Astrocyte (in vitro differentiated cells and primary cell): ENCODE measurements around the gene CSMD2. TPM values are rescaled to one million over a fixed set of nuclear protein-coding genes. Genes with fewer than 3 reads are reported as not detected.

Experiments
- DNase-seq: peaks from one replicate; pipeline ENCODE4 v3.0.0-alpha.2; 2010; ENCODE audit warnings: low read depth
- FAIRE-seq: peaks from 2 replicates; lab custom pipeline; 2011; peaks lifted over from hg19 to GRCh38; lab: Jason Lieb, UNC
- H2AFZ ChIP-seq: 2 replicates; pipeline ENCODE4 v1.6.0; 2012; ENCODE audit warnings: low read depth, low read length, inconsistent platforms
- H3K27ac ChIP-seq: 2 replicates; pipeline ENCODE4 v1.5.1; 2011; ENCODE audit warnings: low read depth, low read length, inconsistent platforms
- H3K27me3 ChIP-seq: 2 replicates; pipeline ENCODE4 v1.6.0; 2011; ENCODE audit warnings: low read length, inconsistent platforms; ENCODE audit not compliant: insufficient read depth
- H3K36me3 ChIP-seq: 2 replicates; pipeline ENCODE4 v1.5.1; 2011; ENCODE audit warnings: low read length, inconsistent platforms; ENCODE audit not compliant: insufficient read depth
- H3K4me1 ChIP-seq: 2 replicates; pipeline ENCODE4 v1.5.1; 2011; ENCODE audit warnings: low read length, inconsistent platforms; ENCODE audit not compliant: insufficient read depth
- H3K4me2 ChIP-seq: 2 replicates; pipeline ENCODE4 v1.6.0; 2012; ENCODE audit warnings: low read length, inconsistent platforms
- H3K4me3 ChIP-seq: 2 replicates; pipeline ENCODE4 v1.5.1; 2011; ENCODE audit warnings: low read depth, mild to moderate bottlenecking, low read length, inconsistent platforms; ENCODE audit not compliant: insufficient read depth
- H3K79me2 ChIP-seq: 2 replicates; pipeline ENCODE4 v1.6.0; 2012; ENCODE audit warnings: mild to moderate bottlenecking, low read length, inconsistent platforms; ENCODE audit not compliant: insufficient read depth
- H3K9ac ChIP-seq: 2 replicates; pipeline ENCODE4 v1.6.0; 2012; ENCODE audit warnings: mild to moderate bottlenecking, low read length, inconsistent platforms
- H3K9me3 ChIP-seq: 2 replicates; pipeline ENCODE4 v1.5.1; 2012; ENCODE audit warnings: low read depth, mild to moderate bottlenecking, low read length, inconsistent platforms; ENCODE audit not compliant: insufficient read depth
- H4K20me1 ChIP-seq: 2 replicates; pipeline ENCODE4 v1.6.0; 2012; ENCODE audit warnings: low read length, inconsistent platforms; ENCODE audit not compliant: insufficient read depth
- H3K27ac Mint-ChIP-seq: one replicate; pipeline ENCODE4 v1.8.0; 2021; ENCODE audit warnings: mild to moderate bottlenecking, mixed read lengths; ENCODE audit not compliant: unreplicated experiment
- H3K27me3 Mint-ChIP-seq: one replicate; pipeline ENCODE4 v1.8.0; 2021; ENCODE audit warnings: low read depth, mixed read lengths; ENCODE audit not compliant: unreplicated experiment
- H3K36me3 Mint-ChIP-seq: one replicate; pipeline ENCODE4 v1.8.0; 2021; ENCODE audit warnings: low read depth, mixed read lengths; ENCODE audit not compliant: unreplicated experiment
- H3K4me1 Mint-ChIP-seq: one replicate; pipeline ENCODE4 v1.8.0; 2021; ENCODE audit warnings: low read depth, mixed read lengths; ENCODE audit not compliant: unreplicated experiment
- H3K4me3 Mint-ChIP-seq: one replicate; pipeline ENCODE4 v1.8.0; 2021; ENCODE audit warnings: mild to moderate bottlenecking, moderate library complexity, mixed read lengths; ENCODE audit not compliant: unreplicated experiment
- H3K9me3 Mint-ChIP-seq: one replicate; pipeline ENCODE4 v1.8.0; 2021; ENCODE audit warnings: mild to moderate bottlenecking, mixed read lengths; ENCODE audit not compliant: unreplicated experiment
- CTCF ChIP-seq: IDR thresholded peaks from 2 replicates; pipeline ENCODE4 v1.5.1; 2011; ENCODE audit warnings: low read depth, mild to moderate bottlenecking, inconsistent platforms, low read length, moderate library complexity; ENCODE audit not compliant: insufficient read depth
- EZH2 ChIP-seq: IDR thresholded peaks from 2 replicates; pipeline ENCODE4 v1.6.1; 2012; ENCODE audit warnings: mild to moderate bottlenecking, low read length, inconsistent platforms; ENCODE audit not compliant: insufficient read depth
- total RNA-seq: library from RNA; stranded (reverse); gene quantifications from 2 replicates; pipeline ENCODE4 v1.2.1, GENCODE V29; 2021

CSMD2 gene
- total RNA-seq, 1 donor from 2014 or later: 11.1 TPM

- Histone ChIP-seq H3K27me3 (no peaks in the 10 kb centered on the region), H3K9ac (no peak overlapping the region), H3K4me1 (peaks cover 3% of the 10 kb centered on the region), H3K36me3 (peaks cover 2% of the 10 kb centered on the region), H4K20me1 (no peaks in the 10 kb centered on the region), H3K4me2 (no peak overlapping the region), H3K27ac (no peak overlapping the region), H2AFZ (no peak overlapping the region), H3K4me3 (no peak overlapping the region), H3K79me2 (no peaks in the 10 kb centered on the region), H3K9me3 (no peaks in the 10 kb centered on the region)
- H3K27me3 Mint-ChIP-seq: peaks cover 6% of the 10 kb centered on the region
- no peak for DNase-seq
- H3K4me1 Mint-ChIP-seq: peaks cover 2% of the 10 kb centered on the region
- no peaks in the 10 kb centered on the region for H3K9me3 Mint-ChIP-seq
- no peak for FAIRE-seq
- TF ChIP-seq CTCF: no peak
- TF ChIP-seq EZH2: no peak
- H3K36me3 Mint-ChIP-seq: peaks cover 20% of the 10 kb centered on the region
- H3K4me3 Mint-ChIP-seq: no peak overlapping the region
- H3K27ac Mint-ChIP-seq: no peak overlapping the region
Observed at GRCh38 chr1:33716976-33717688, 447.9 kb downstream of the CSMD2 start.

- Mint-ChIP-seq H3K36me3 (peaks cover 20% of the 10 kb centered on the region), H3K27ac (no peak overlapping the region), H3K4me1 (peaks cover 2% of the 10 kb centered on the region), H3K4me3 (no peak overlapping the region), H3K27me3 (peaks cover 6% of the 10 kb centered on the region), H3K9me3 (no peaks in the 10 kb centered on the region)
- H3K27ac ChIP-seq: no peak overlapping the region
- no peaks in the 10 kb centered on the region for H3K27me3 ChIP-seq
- no peaks in the 10 kb centered on the region for H3K9me3 ChIP-seq
- no peaks in the 10 kb centered on the region for H4K20me1 ChIP-seq
- no peak for FAIRE-seq
- no peak for TF ChIP-seq CTCF
- TF ChIP-seq EZH2: no peak
- H3K36me3 ChIP-seq: peaks cover 2% of the 10 kb centered on the region
- DNase-seq: no peak
- H3K4me1 ChIP-seq: peaks cover 7% of the 10 kb centered on the region
- no peak overlapping the region for H2AFZ ChIP-seq
- H3K9ac ChIP-seq: no peak overlapping the region
- H3K79me2 ChIP-seq: no peaks in the 10 kb centered on the region
- no peak overlapping the region for H3K4me2 ChIP-seq
- H3K4me3 ChIP-seq: no peak overlapping the region
Observed at GRCh38 chr1:33715195-33715811, 449.7 kb downstream of the CSMD2 start.

GRCh38 chr1:33714421-33714820 lies 450.6 kb downstream of the CSMD2 start:
- Histone ChIP-seq H3K9ac (no peak overlapping the region), H3K4me2 (no peak overlapping the region), H3K79me2 (no peaks in the 10 kb centered on the region), H3K4me1 (peaks cover 13% of the 10 kb centered on the region), H4K20me1 (no peaks in the 10 kb centered on the region), H3K9me3 (no peaks in the 10 kb centered on the region), H3K27ac (no peak overlapping the region), H2AFZ (no peak overlapping the region), H3K27me3 (no peaks in the 10 kb centered on the region), H3K4me3 (no peak overlapping the region), H3K36me3 (peaks cover 2% of the 10 kb centered on the region)
- Mint-ChIP-seq H3K4me3 (no peak overlapping the region), H3K36me3 (peaks cover 20% of the 10 kb centered on the region), H3K27me3 (peaks cover 6% of the 10 kb centered on the region), H3K27ac (no peak overlapping the region), H3K9me3 (no peaks in the 10 kb centered on the region), H3K4me1 (peaks cover 4% of the 10 kb centered on the region)
- DNase-seq (no peak), FAIRE-seq (no peak)
- no peak for TF ChIP-seq CTCF
- no peak for TF ChIP-seq EZH2
